ENCODE results near the gene EPHA4.

EPHA4 gene

GRCh38 chr2:221465776-221466175, 106.3 kb downstream of the EPHA4 start:
- no peak for DNase-seq

- DNase-seq, result no peak
Observed at GRCh38 chr2:221464971-221465370, 107.1 kb downstream of the EPHA4 start.

GRCh38 chr2:221463241-221463896, 108.7 kb downstream of the EPHA4 start:
- no peak for DNase-seq

GRCh38 chr2:221461901-221462300, 110.2 kb downstream of the EPHA4 start:
- DNase-seq, result no peak

- no peak for DNase-seq
Observed at GRCh38 chr2:221460136-221460535, 112.0 kb downstream of the EPHA4 start.

- DNase-seq, result peak; percentile 20
Observed at GRCh38 chr2:221458578-221458977, 113.5 kb downstream of the EPHA4 start.

GRCh38 chr2:221455214-221455613, 116.9 kb downstream of the EPHA4 start:
- no peak for DNase-seq

GRCh38 chr2:221454459-221455105, 117.5 kb downstream of the EPHA4 start:
- no peak for DNase-seq

GRCh38 chr2:221451862-221452788, 120.0 kb downstream of the EPHA4 start:
- DNase-seq, result no peak

- no peak for DNase-seq
Observed at GRCh38 chr2:221450280-221450679, 121.8 kb downstream of the EPHA4 start.

GRCh38 chr2:221449406-221449805, 122.7 kb downstream of the EPHA4 start:
- no peak for DNase-seq

- peak; percentile 26 for DNase-seq
Observed at GRCh38 chr2:221448844-221449390, 123.2 kb downstream of the EPHA4 start.

- DNase-seq, result no peak
Observed at GRCh38 chr2:221448057-221448843, 123.9 kb downstream of the EPHA4 start.

- peak; percentile 36 for DNase-seq
Observed at GRCh38 chr2:221447310-221447709, 124.8 kb downstream of the EPHA4 start.

GRCh38 chr2:221446140-221446539, 126.0 kb downstream of the EPHA4 start:
- DNase-seq, result no peak

- no peak for DNase-seq
Observed at GRCh38 chr2:221444106-221444505, 128.0 kb downstream of the EPHA4 start.

- peak; percentile 37 for DNase-seq
Observed at GRCh38 chr2:221443645-221444044, 128.5 kb downstream of the EPHA4 start.

- no peak for DNase-seq
Observed at GRCh38 chr2:221442128-221442527, 130.0 kb downstream of the EPHA4 start.

GRCh38 chr2:221439761-221440479, 132.2 kb downstream of the EPHA4 start:
- DNase-seq, result no peak

- no peak for DNase-seq
Observed at GRCh38 chr2:221437056-221437455, 135.0 kb downstream of the EPHA4 start.

GRCh38 chr2:221435171-221435570, 136.9 kb downstream of the EPHA4 start:
- DNase-seq, result no peak

GRCh38 chr2:221434142-221434541, 138.0 kb downstream of the EPHA4 start:
- no peak for DNase-seq

Measured in eye (tissue), 1 donor.